Body of pancreas (tissue), 4 donors: ENCODE data around the gene ZGPAT. TPM values are rescaled to one million over a fixed set of nuclear protein-coding genes. Genes with fewer than 3 reads are reported as not detected.

Experiments used
- ATAC-seq: fragments of 150-250 bp; one replicate; pipeline ENCODE4 v1.9.1; 2016
- DNase-seq, 4 donors: peaks; one replicate each; pipeline ENCODE4 v3.0.0-alpha.2; 2019
- H3K27ac ChIP-seq, 4 donors: fragments of 200-600 bp; sonication (generic); 1 replicate in 3 of 4; 2 replicates in 1 of 4; pipeline versions ENCODE4 v1.5.1 to v1.6.1; 2016 to 2019; ENCODE audit warnings: mild to moderate bottlenecking in 1 of 4, mixed read lengths in 1 of 4, moderate library complexity in 1 of 4
- H3K27me3 ChIP-seq, 2 donors: fragments of 200-600 bp; sonication (generic); one replicate each; pipeline ENCODE4 v1.6.0; 2016; ENCODE audit warnings: mild to moderate bottlenecking in 1 of 2
- H3K36me3 ChIP-seq, 2 donors: fragments of 200-600 bp; sonication (generic); replicated peaks in 1 of 2; 2 replicates each; pipeline ENCODE4 v1.5.1; 2016; ENCODE audit warnings: low read depth in 2 of 2; ENCODE audit not compliant: insufficient read depth in 1 of 2
- H3K4me1 ChIP-seq: fragments of 200-600 bp; sonication (generic); one replicate; pipeline ENCODE4 v1.6.0; 2016
- H3K4me3 ChIP-seq, 2 donors: fragments of 200-600 bp; sonication (generic); 1 replicate in 1 of 2; 2 replicates in 1 of 2; pipeline ENCODE4 v1.5.1; 2016 to 2019
- H3K9me3 ChIP-seq, 3 donors: fragments of 200-600 bp; sonication (generic); 1 replicate in 2 of 3; 2 replicates in 1 of 3; pipeline ENCODE4 v1.5.1; 2016
- POLR2A ChIP-seq, 3 donors: fragments of 450-650 bp; IDR thresholded peaks; one replicate each; pipeline ENCODE4 v1.6.1; 2016; ENCODE audit warnings: antibody characterized with exemption in 3 of 3, mild to moderate bottlenecking in 2 of 3
- WGBS, 2 donors: methylation state at CpG; one replicate each; pipeline ENCODE4 v1.1.5; 2017; 5-methylcytosine and 5-hydroxymethylcytosine counted together
- intact Hi-C: fragments of 100-400 bp; cut with DNase I; formaldehyde crosslinking; loops from one replicate; pipeline ENCODE4 v1.15.1; 2023
- total RNA-seq, 2 donors: library from RNA; depleted of rRNA; stranded (reverse); fragments of >200 nt; gene quantifications; one replicate each; pipeline ENCODE4 v1.1.0, GENCODE V29; 2016
- TF ChIP-seq, protein P1 (sequence below), 7 experiments: fragments of 450-650 bp in 4 of 7; fragments of 200-600 bp in 3 of 7; sonication (generic) in 3 of 7; IDR thresholded peaks; one replicate each; pipeline ENCODE4 v1.5.1; 2016 to 2019; ENCODE audit warnings: antibody characterized with exemption in 7 of 7

Gene ZGPAT
- total RNA-seq, 2 donors from 2014 or later, result 16.6 to 53.1 TPM

DNA sequence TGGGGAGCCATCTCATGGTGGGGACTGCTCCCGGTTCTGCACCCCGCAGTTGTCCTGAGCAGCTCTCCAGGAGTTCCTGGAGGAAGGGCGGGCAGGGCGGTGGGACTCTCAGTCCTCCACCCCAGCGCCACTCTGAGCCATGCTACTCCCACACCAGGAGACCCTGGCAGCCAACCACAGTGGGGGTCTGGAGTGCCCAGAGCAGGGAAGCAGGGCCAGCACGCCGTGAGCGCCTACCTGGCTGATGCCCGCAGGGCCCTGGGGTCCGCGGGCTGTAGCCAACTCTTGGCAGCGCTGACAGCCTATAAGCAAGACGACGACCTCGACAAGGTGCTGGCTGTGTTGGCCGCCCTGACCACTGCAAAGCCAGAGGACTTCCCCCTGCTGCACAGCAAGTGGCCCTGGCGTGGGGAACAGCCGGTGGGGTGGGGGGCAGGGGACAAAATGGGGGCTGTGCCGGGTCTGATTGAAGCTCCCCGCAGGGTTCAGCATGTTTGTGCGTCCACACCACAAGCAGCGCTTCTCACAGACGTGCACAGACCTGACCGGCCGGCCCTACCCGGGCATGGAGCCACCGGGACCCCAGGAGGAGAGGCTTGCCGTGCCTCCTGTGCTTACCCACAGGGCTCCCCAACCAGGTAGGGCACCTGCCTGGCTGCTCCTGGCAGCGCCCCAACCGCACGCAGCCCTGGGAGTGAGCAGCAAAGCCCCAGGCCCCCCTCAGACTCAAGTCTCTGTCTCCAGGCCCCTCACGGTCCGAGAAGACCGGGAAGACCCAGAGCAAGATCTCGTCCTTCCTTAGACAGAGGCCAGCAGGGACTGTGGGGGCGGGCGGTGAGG is 13.0 kb upstream of the ZGPAT start:
- H3K27me3 ChIP-seq, result no peaks in the 10 kb centered on the region
- DNase-seq (peak in 1 of 4 donors; percentile 15), ATAC-seq (no peak)
- WGBS, 2 donors, result 95 to 96% methylated on average over 9 to 28 of the region's 37 CpGs
- intact Hi-C loops, result no loop called here
- no peak overlapping the region for H3K27ac ChIP-seq
- H3K4me3 ChIP-seq, result no peak overlapping the region
- no peaks in the 10 kb centered on the region for H3K36me3 ChIP-seq
- TF ChIP-seq POLR2A (IDR thresholded peaks at IDR 0.05), result no peak
- TF ChIP-seq, protein P1, sequence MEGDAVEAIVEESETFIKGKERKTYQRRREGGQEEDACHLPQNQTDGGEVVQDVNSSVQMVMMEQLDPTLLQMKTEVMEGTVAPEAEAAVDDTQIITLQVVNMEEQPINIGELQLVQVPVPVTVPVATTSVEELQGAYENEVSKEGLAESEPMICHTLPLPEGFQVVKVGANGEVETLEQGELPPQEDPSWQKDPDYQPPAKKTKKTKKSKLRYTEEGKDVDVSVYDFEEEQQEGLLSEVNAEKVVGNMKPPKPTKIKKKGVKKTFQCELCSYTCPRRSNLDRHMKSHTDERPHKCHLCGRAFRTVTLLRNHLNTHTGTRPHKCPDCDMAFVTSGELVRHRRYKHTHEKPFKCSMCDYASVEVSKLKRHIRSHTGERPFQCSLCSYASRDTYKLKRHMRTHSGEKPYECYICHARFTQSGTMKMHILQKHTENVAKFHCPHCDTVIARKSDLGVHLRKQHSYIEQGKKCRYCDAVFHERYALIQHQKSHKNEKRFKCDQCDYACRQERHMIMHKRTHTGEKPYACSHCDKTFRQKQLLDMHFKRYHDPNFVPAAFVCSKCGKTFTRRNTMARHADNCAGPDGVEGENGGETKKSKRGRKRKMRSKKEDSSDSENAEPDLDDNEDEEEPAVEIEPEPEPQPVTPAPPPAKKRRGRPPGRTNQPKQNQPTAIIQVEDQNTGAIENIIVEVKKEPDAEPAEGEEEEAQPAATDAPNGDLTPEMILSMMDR (IDR thresholded peaks at IDR 0.05), result no peak
- peaks cover 36% of the 10 kb centered on the region for H3K4me1 ChIP-seq
- H3K9me3 ChIP-seq, result no peaks in the 10 kb centered on the region

DNA sequence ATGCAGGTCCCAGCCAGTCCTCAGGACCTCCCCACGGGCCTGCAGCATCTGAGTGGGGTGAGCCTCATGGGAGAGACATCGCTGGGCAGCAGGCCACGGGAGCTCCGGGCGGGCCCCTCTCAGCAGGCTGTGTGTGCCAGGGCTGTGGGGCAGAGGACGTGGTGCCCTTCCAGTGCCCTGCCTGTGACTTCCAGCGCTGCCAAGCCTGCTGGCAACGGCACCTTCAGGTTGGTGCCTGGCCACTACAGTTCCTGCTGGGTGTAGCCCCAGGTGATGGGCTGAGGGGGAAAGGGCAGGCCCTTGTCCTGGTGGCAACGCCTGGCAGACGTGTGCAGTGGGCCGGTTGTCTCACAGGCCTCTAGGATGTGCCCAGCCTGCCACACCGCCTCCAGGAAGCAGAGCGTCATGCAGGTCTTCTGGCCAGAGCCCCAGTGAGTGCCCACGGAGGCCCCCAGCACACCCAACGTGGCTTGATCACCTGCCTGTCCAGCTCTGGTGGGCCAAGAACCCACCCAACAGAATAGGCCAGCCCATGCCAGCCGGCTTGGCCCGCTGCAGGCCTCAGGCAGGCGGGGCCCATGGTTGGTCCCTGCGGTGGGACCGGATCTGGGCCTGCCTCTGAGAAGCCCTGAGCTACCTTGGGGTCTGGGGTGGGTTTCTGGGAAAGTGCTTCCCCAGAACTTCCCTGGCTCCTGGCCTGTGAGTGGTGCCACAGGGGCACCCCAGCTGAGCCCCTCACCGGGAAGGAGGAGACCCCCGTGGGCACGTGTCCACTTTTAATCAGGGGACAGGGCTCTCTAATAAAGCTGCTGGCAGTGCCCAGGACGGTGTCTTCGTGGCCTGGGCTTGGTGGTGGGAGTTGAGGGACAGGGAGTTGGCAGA is 12.2 kb upstream of the ZGPAT start:
- Histone ChIP-seq H3K4me3 (no peak overlapping the region), H3K27me3 (no peaks in the 10 kb centered on the region), H3K9me3 (no peaks in the 10 kb centered on the region), H3K4me1 (peaks cover 37% of the 10 kb centered on the region), H3K36me3 (no peaks in the 10 kb centered on the region), H3K27ac (no peak overlapping the region)
- intact Hi-C loops, result no loop called here
- TF ChIP-seq POLR2A (IDR thresholded peaks at IDR 0.05), result no peak
- TF ChIP-seq, protein P1 (IDR thresholded peaks at IDR 0.05), result no peak
- no peak for ATAC-seq
- 78% methylated on average over 8 to 22 of the region's 25 CpGs for WGBS, 2 donors
- DNase-seq, result peak in 1 of 4 donors; percentile 13

DNA sequence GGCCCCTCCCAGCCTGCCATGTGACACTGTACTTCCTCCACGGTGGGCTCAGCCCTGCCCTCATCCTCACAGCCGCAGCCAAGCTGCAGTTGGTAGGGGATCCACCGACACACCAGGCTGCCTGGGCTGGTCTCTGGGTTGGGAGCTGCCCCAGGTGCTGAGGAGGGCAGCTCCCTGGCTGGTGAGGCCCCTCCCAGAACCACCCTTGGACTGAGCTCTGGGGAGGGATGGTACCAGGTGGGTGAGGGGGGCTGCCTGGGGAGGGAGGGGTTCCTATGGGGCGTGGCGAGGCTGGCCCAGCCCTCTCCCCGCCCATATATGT is 11.6 kb upstream of the ZGPAT start:
- H3K27ac ChIP-seq, result no peak overlapping the region
- TF ChIP-seq, protein P1 (IDR thresholded peaks at IDR 0.05), result no peak
- TF ChIP-seq POLR2A (IDR thresholded peaks at IDR 0.05), result no peak
- peak in 3 of 4 donors; percentile 19 to 43 (median 37) for DNase-seq
- H3K36me3 ChIP-seq, result no peaks in the 10 kb centered on the region
- WGBS, 2 donors, result 21 to 37% methylated on average over 3 to 6 of the region's 6 CpGs
- peaks cover 37% of the 10 kb centered on the region for H3K4me1 ChIP-seq
- intact Hi-C loops, result no loop called here
- no peaks in the 10 kb centered on the region for H3K27me3 ChIP-seq
- no peaks in the 10 kb centered on the region for H3K9me3 ChIP-seq
- ATAC-seq, result peak; percentile 17
- H3K4me3 ChIP-seq, result no peak overlapping the region

DNA sequence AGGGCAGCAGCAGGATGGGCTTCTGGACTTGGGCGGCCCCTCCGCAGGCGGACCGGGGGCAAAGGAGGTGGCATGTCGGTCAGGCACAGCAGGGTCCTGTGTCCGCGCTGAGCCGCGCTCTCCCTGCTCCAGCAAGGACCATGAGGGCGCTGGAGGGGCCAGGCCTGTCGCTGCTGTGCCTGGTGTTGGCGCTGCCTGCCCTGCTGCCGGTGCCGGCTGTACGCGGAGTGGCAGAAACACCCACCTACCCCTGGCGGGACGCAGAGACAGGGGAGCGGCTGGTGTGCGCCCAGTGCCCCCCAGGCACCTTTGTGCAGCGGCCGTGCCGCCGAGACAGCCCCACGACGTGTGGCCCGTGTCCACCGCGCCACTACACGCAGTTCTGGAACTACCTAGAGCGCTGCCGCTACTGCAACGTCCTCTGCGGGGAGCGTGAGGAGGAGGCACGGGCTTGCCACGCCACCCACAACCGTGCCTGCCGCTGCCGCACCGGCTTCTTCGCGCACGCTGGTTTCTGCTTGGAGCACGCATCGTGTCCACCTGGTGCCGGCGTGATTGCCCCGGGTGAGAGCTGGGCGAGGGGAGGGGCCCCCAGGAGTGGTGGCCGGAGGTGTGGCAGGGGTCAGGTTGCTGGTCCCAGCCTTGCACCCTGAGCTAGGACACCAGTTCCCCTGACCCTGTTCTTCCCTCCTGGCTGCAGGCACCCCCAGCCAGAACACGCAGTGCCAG is 11.0 kb upstream of the ZGPAT start, which contains the start of gene TNFRSF6B:
TSS of gene TNFRSF6B (plus strand) at position 25 of the 729 bp plus-strand sequence. CDS start at position 141, 116 bp downstream.
- DNase-seq (peak in 2 of 4 donors; percentile 19), ATAC-seq (no peak)
- Histone ChIP-seq H3K36me3 (no peaks in the 10 kb centered on the region), H3K27ac (no peak within 1 kb of the TSS), H3K4me1 (peaks cover 37% of the 10 kb centered on the region), H3K9me3 (no peaks in the 10 kb centered on the region), H3K4me3 (no peak within 1 kb of the TSS), H3K27me3 (no peaks in the 10 kb centered on the region)
- WGBS, 2 donors, result 13 to 17% methylated on average over 1 to 52 of the region's 52 CpGs
- intact Hi-C loops, result no loop called here
- TF ChIP-seq, protein P1 (IDR thresholded peaks at IDR 0.05), result no peak
- TF ChIP-seq POLR2A (IDR thresholded peaks at IDR 0.05), result peak in 2 of 3 donors; percentile 1 to 12
